HCT116 (cell line): ENCODE measurements around the gene SPOCK3. TPM values are rescaled to one million over a fixed set of nuclear protein-coding genes. Genes with fewer than 3 reads are reported as not detected.

Source experiments
- ATAC-seq: fragments of 200-7000 bp; cut with Tn5 transposase; 2 replicates; pipeline ENCODE4 v1.9.1; 2020; ENCODE audit warnings: mild to moderate bottlenecking, moderate library complexity
- BruUV-seq: library from RNA; stranded (reverse); fragments of 400-500 nt; replicated peaks from 2 replicates; lab custom pipeline; 2021; lab: Mats Ljungman, UMichigan
- CTCF ChIA-PET: fragments of 300-600 bp; sonication (Branson Sonifier 250); formaldehyde crosslinking; loops from one replicate; lab custom pipeline; 2021; ENCODE audit warnings: antibody characterized with exemption; lab: Charles Lee
- POLR2A ChIA-PET: fragments of 300-600, 350-600 bp; sonication (Branson Sonifier 250); formaldehyde crosslinking; loops from one replicate; lab custom pipeline; 2021; ENCODE audit warnings: antibody characterized with exemption; lab: Charles Lee
- RAD21 ChIA-PET, 2 experiments: fragments of 300-600 bp; sonication (Branson Sonifier 250); formaldehyde crosslinking; loops; one replicate each; lab custom pipeline; 2023; ENCODE audit warnings: low total read pairs in 2 of 2; ENCODE audit not compliant: uncharacterized antibody in 2 of 2, unreplicated experiment in 2 of 2, low non-redundant PET in 1 of 2; lab: Charles Lee
- DNase-seq: peaks from one replicate; pipeline ENCODE4 v3.0.0-alpha.2; 2010; ENCODE audit warnings: low read depth, low spot score
- H2AFZ ChIP-seq: fragments of 200-600 bp; shearing (Covaris generic), sonication (generic); 2 replicates; pipeline ENCODE4 v1.6.1; 2017; ENCODE audit warnings: low read depth, mixed run types, mixed read lengths, antibody characterized with exemption, low read length; ENCODE audit not compliant: poor library complexity, severe bottlenecking
- H3K27ac ChIP-seq: 2 replicates; pipeline ENCODE4 v1.5.1; 2012; ENCODE audit warnings: low read depth, low read length
- H3K27me3 ChIP-seq: fragments of 200-600 bp; sonication (generic); 2 replicates; pipeline ENCODE4 v1.6.1; 2016; ENCODE audit warnings: mixed run types, low read length, mixed read lengths; ENCODE audit not compliant: insufficient read depth
- H3K36me3 ChIP-seq, 2 experiments: fragments of 200-500 bp in 1 of 2; fragments of 200-600 bp in 1 of 2; sonication (Bioruptor generic) in 1 of 2; sonication (generic) in 1 of 2; 2 replicates each; pipeline versions ENCODE4 v1.5.1 to v1.6.1; 2014 to 2016; ENCODE audit warnings: low read length in 2 of 2, inconsistent platforms in 1 of 2, mixed read lengths in 1 of 2, mixed run types in 1 of 2; ENCODE audit not compliant: insufficient read depth in 2 of 2, control insufficient read depth in 1 of 2
- H3K4me1 ChIP-seq, 2 experiments: fragments of 200-600 bp in 1 of 2; sonication (generic) in 1 of 2; 2 replicates each; pipeline versions ENCODE4 v1.5.1 to v1.6.1; 2012 to 2017; ENCODE audit warnings: low read length in 2 of 2, inconsistent platforms in 1 of 2, mild to moderate bottlenecking in 1 of 2, mixed read lengths in 1 of 2, mixed run types in 1 of 2, moderate library complexity in 1 of 2; ENCODE audit not compliant: insufficient read depth in 2 of 2, control insufficient read depth in 1 of 2
- H3K4me2 ChIP-seq: fragments of 200-600 bp; sonication (generic); 2 replicates; pipeline ENCODE4 v1.6.1; 2017; ENCODE audit warnings: mixed run types, low read length, mixed read lengths
- H3K4me3 ChIP-seq, 2 experiments: fragments of 200-600 bp in 1 of 2; sonication (generic) in 1 of 2; replicated peaks in 1 of 2; 2 replicates each; pipeline ENCODE4 v1.5.1; 2011 to 2016; ENCODE audit warnings: low read length in 2 of 2, control low read depth in 1 of 2, low read depth in 1 of 2, mild to moderate bottlenecking in 1 of 2, mixed read lengths in 1 of 2, mixed run types in 1 of 2
- H3K79me2 ChIP-seq: fragments of 200-600 bp; sonication (generic); 2 replicates; pipeline ENCODE4 v1.6.1; 2017; ENCODE audit warnings: mild to moderate bottlenecking, mixed run types, low read length, moderate library complexity, mixed read lengths; ENCODE audit not compliant: insufficient read depth
- H3K9ac ChIP-seq: fragments of 200-600 bp; sonication (generic); 2 replicates; pipeline ENCODE4 v1.6.1; 2016; ENCODE audit warnings: low read length, mixed read lengths
- H3K9me2 ChIP-seq: fragments of 200-600 bp; sonication (generic), shearing (Covaris generic); 2 replicates; pipeline ENCODE4 v1.6.1; 2017; ENCODE audit warnings: mixed run types, mild to moderate bottlenecking, moderate library complexity; ENCODE audit not compliant: insufficient read depth
- H3K9me3 ChIP-seq, 2 experiments: fragments of 200-500 bp in 1 of 2; fragments of 200-600 bp in 1 of 2; sonication (Bioruptor generic) in 1 of 2; sonication (generic) in 1 of 2; 2 replicates each; pipeline ENCODE4 v1.6.1; 2014 to 2017; ENCODE audit warnings: low read length in 2 of 2, mixed read lengths in 2 of 2, inconsistent platforms in 1 of 2, low read depth in 1 of 2, mild to moderate bottlenecking in 1 of 2, mixed run types in 1 of 2, moderate library complexity in 1 of 2; ENCODE audit not compliant: control insufficient read depth in 1 of 2, insufficient read depth in 1 of 2
- H4K20me1 ChIP-seq: fragments of 200-600 bp; sonication (generic), shearing (Covaris generic); 2 replicates; pipeline ENCODE4 v1.6.1; 2017; ENCODE audit warnings: mixed run types, mild to moderate bottlenecking, moderate library complexity; ENCODE audit not compliant: insufficient read depth
- CBX3 ChIP-seq: IDR thresholded peaks from 2 replicates; pipeline ENCODE4 v1.6.1; 2012; ENCODE audit warnings: low read depth
- EZH2 ChIP-seq: fragments of 200-600 bp; sonication (generic); IDR thresholded peaks from 2 replicates; pipeline ENCODE4 v1.6.1; 2017; ENCODE audit warnings: antibody characterized with exemption, mixed run types
- FOSL1 ChIP-seq: IDR thresholded peaks from 2 replicates; pipeline ENCODE4 v1.6.1; 2012; ENCODE audit warnings: low read depth
- JUND ChIP-seq: IDR thresholded peaks from 2 replicates; pipeline ENCODE4 v1.6.1; 2012
- POLR2A ChIP-seq: IDR thresholded peaks from 2 replicates; pipeline ENCODE4 v1.7.0; 2011; ENCODE audit warnings: borderline replicate concordance; ENCODE audit not compliant: insufficient read depth, insufficient read length; ENCODE audit errors: extremely low read depth
- POLR2AphosphoS5 ChIP-seq: IDR thresholded peaks from 2 replicates; pipeline ENCODE4 v1.6.1; 2011; ENCODE audit warnings: mild to moderate bottlenecking, low read depth, low read length, moderate library complexity
- RAD21 ChIP-seq: IDR thresholded peaks from 2 replicates; pipeline ENCODE4 v1.6.1; 2012; ENCODE audit warnings: low read depth, mild to moderate bottlenecking
- SIN3A ChIP-seq: IDR thresholded peaks from 2 replicates; pipeline ENCODE4 v1.6.1; 2012; ENCODE audit warnings: low read depth
- TCF7L2 ChIP-seq: IDR thresholded peaks from 2 replicates; pipeline ENCODE4 v1.7.0; 2011; ENCODE audit warnings: borderline replicate concordance, inconsistent platforms; ENCODE audit not compliant: insufficient read depth, insufficient read length; ENCODE audit errors: extremely low read depth
- YY1 ChIP-seq: IDR thresholded peaks from 2 replicates; pipeline ENCODE4 v1.6.1; 2011; ENCODE audit warnings: low read length, low read depth, moderate library complexity, mild to moderate bottlenecking; ENCODE audit not compliant: insufficient replicate concordance; ENCODE audit errors: extremely low read depth
- ZBTB33 ChIP-seq: IDR thresholded peaks from 2 replicates; pipeline ENCODE4 v1.6.1; 2011; ENCODE audit warnings: mild to moderate bottlenecking, low read length, moderate library complexity; ENCODE audit not compliant: insufficient replicate concordance; ENCODE audit errors: extremely low read depth
- ZFX ChIP-seq: fragments of 450-650 bp; IDR thresholded peaks from 2 replicates; pipeline ENCODE4 v1.6.1; 2017
- ZNF274 ChIP-seq: fragments of 200-500 bp; sonication (Bioruptor generic); IDR thresholded peaks from 2 replicates; pipeline ENCODE4 v1.6.1; 2014; ENCODE audit warnings: mild to moderate bottlenecking, low read depth, low read length, inconsistent platforms
- intact Hi-C: fragments of 100-400 bp; cut with micrococcal nuclease; formaldehyde crosslinking; loops from 2 replicates; pipeline ENCODE4 v1.10.0; 2022
- total RNA-seq: library from RNA; stranded (reverse); gene quantifications from one replicate; pipeline ENCODE4 v1.2.1, GENCODE V29; 2021; ENCODE audit not compliant: unreplicated experiment
- TF ChIP-seq, protein P1 (sequence below): IDR thresholded peaks from 2 replicates; pipeline ENCODE4 v1.6.1; 2012
- TF ChIP-seq, protein P2 (sequence below): IDR thresholded peaks from 2 replicates; pipeline ENCODE4 v1.6.1; 2012; ENCODE audit warnings: low read depth
- TF ChIP-seq, protein P3 (sequence below): IDR thresholded peaks from 2 replicates; pipeline ENCODE4 v1.6.1; 2012

The SPOCK3 gene
- total RNA-seq, 1 experiment from 2014 or later, result 1.7 TPM

DNA sequence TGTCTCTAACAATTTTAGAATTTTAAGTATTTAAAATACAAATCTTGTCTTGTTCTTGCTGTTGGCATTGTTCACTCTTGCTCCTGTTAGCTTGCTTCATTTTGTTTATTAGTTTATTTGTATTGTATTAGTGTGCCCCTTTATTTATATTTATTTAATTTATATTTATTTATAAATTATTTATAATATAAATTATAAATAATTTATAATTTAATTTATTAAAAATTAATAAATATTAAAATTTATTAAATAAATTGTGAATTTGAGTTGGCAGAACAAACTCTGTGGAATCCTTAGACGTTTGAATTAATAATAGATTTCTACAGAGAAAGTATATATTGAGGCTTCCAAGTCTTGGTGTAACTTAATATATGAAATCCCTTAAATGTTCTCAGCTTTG lies 331.4 kb downstream of the SPOCK3 start (continued):
- TF ChIP-seq ZBTB33 (no peak), RAD21 (no peak)
- TF ChIP-seq, all 23 proteins: peak for 0

- no peaks in the 10 kb centered on the region for H3K9me3 ChIP-seq
- H3K27me3 ChIP-seq, result no peaks in the 10 kb centered on the region
- no peaks in the 10 kb centered on the region for H4K20me1 ChIP-seq
- no peak overlapping the region for H3K4me2 ChIP-seq
- ChIA-PET RAD21 (no interaction called here), CTCF (no interaction called here), POLR2A (no interaction called here)
- H3K9ac ChIP-seq, result no peak overlapping the region
- BruUV-seq, result no TSS peak
- intact Hi-C loops, result no loop called here
- TF ChIP-seq ZBTB33, result no peak
- no peak for TF ChIP-seq CBX3
- no peak for TF ChIP-seq ZFX
- no peak for TF ChIP-seq ZNF274
- no peak for TF ChIP-seq TCF7L2
- no peak for TF ChIP-seq FOSL1
- no peak for TF ChIP-seq JUND
- TF ChIP-seq, protein P1, sequence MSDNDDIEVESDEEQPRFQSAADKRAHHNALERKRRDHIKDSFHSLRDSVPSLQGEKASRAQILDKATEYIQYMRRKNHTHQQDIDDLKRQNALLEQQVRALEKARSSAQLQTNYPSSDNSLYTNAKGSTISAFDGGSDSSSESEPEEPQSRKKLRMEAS, result no peak
- no peak for TF ChIP-seq EZH2
- TF ChIP-seq, protein P2, sequence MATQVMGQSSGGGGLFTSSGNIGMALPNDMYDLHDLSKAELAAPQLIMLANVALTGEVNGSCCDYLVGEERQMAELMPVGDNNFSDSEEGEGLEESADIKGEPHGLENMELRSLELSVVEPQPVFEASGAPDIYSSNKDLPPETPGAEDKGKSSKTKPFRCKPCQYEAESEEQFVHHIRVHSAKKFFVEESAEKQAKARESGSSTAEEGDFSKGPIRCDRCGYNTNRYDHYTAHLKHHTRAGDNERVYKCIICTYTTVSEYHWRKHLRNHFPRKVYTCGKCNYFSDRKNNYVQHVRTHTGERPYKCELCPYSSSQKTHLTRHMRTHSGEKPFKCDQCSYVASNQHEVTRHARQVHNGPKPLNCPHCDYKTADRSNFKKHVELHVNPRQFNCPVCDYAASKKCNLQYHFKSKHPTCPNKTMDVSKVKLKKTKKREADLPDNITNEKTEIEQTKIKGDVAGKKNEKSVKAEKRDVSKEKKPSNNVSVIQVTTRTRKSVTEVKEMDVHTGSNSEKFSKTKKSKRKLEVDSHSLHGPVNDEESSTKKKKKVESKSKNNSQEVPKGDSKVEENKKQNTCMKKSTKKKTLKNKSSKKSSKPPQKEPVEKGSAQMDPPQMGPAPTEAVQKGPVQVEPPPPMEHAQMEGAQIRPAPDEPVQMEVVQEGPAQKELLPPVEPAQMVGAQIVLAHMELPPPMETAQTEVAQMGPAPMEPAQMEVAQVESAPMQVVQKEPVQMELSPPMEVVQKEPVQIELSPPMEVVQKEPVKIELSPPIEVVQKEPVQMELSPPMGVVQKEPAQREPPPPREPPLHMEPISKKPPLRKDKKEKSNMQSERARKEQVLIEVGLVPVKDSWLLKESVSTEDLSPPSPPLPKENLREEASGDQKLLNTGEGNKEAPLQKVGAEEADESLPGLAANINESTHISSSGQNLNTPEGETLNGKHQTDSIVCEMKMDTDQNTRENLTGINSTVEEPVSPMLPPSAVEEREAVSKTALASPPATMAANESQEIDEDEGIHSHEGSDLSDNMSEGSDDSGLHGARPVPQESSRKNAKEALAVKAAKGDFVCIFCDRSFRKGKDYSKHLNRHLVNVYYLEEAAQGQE, result no peak
- no peak for TF ChIP-seq YY1
- no peak for TF ChIP-seq POLR2A
- TF ChIP-seq RAD21, result no peak
- TF ChIP-seq, protein P3, sequence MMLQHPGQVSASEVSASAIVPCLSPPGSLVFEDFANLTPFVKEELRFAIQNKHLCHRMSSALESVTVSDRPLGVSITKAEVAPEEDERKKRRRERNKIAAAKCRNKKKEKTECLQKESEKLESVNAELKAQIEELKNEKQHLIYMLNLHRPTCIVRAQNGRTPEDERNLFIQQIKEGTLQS, result no peak
- TF ChIP-seq SIN3A, result no peak
- TF ChIP-seq POLR2AphosphoS5, result no peak
- H3K9me2 ChIP-seq, result no peaks in the 10 kb centered on the region
- no peaks in the 10 kb centered on the region for H3K4me1 ChIP-seq
- DNase-seq (no peak), ATAC-seq (no peak)
- no peak overlapping the region for H2AFZ ChIP-seq
- H3K36me3 ChIP-seq, result no peaks in the 10 kb centered on the region
- no peak overlapping the region for H3K4me3 ChIP-seq
- no peaks in the 10 kb centered on the region for H3K79me2 ChIP-seq
- H3K27ac ChIP-seq, result no peak overlapping the region
Observed at GRCh38 chr4:166896254-166896653, 338.0 kb downstream of the SPOCK3 start.
